ENCODE measurements around the gene REEP3.

- TF ChIP-seq CTCF (IDR thresholded peaks at IDR 0.05) (no peak), POLR2AphosphoS5 (IDR thresholded peaks at IDR 0.05) (no peak)
Measured at GRCh38 chr10:63586043-63586442, 64.8 kb downstream of the REEP3 start.
